HCEC 1CT (cell line): ENCODE data around the gene CARHSP1.
"Not testable (repeated sequence)": the region's sequence is repeated elsewhere in the genome, so short reads cannot be mapped to it uniquely, and the experiment has no call there.

ENCODE experiments used
- DNase-seq: peaks from one replicate; pipeline ENCODE4 v3.0.0-alpha.2; 2017

Gene CARHSP1

DNA sequence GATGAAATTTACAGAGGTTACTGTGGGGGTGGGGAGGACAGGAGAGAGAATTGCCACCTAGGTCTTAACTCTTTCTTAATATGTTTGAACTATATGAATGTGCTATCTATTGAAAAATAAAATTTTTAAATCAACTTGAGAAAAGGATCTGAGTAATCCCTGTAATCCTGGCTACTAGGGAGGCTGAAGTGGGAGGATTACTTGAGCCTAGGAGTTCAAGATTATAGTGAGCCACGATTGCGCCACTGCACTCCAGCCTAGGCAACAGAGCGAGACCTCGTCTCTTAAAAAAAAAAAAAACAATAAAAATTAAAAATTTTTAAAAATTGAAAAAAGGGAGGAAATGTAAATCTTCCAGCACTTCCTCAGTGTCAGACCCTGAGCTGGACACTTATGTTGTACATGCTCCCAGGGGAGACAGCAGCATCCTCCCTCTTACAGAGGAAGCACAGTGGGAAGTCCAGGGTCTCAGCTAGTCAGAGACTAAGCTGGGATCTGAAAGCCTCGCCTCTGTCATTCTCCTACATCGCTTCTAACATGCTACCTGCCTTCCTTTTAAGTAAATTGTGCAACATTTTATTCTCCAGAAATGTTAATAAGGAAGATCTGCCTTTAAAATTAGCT is 49.3 kb downstream of the CARHSP1 start:
- DNase-seq = no peak

DNA sequence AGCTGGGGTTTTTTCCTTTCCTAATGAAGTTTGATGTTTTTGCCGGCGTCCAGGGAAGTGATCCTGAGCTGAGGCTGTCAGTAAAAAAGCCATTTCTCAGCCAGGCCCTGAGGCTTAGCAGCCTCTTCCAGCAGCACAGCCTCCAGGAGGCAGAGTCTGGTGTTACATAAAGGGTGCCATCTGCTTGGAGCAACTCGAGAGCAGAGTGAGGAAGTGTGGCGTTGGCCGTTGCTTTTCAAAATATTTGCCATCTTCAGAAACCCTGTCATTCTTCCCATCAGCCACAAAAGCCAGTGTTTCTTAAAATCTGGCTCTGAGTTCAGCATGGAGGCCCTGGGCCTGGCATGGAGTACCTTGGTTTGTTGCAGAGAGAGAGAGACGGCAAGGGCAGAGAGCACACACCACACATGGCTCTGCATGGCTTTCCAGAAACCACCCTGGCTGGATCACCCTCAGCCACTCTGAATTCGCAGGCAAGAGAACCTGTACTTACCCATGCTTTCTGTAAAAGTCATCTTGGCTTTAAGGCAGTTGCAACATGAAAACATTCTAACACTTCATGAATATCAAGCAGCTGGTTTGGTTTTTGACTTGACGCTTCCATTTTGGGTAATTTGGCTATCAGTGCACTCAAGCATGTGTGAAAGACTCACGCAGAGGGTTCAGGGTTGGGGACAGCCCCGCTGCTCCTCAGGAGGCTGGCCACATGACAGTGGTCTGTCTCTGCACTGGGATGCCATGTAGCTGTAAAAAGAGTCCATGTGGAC is 50.1 kb downstream of the CARHSP1 start:
- DNase-seq = no peak

DNA sequence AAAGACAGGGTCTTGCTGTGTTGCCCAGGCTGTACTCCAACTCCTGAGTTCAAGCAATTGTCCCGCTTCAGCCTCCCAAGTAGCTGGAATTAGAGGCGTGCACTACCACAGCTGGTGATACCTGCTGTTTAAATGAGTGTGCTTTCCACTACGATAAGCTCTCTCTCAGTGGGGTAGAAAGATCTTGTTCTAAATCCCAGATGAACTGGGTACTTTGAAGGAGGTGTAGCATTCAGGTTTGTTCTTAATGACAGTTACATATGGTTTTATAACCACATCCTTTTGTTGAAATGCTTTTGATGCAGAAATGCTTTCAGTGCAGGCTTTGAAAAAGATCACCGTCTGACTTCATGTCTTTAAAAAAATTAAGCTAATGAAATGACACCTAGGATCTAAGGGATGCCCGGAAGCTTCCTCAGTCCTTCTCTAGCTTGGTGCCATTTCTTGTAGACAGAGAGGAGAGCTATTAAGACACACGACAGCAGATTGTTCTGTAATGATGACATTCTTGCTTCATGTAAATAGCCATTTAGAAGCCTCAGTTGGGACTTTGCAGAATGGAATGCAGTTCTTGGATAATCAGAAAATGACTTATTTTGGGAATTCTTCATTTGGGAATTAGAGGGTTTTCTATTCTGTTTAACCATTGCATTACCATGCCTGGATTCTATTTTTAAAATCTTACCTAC is 51.7 kb downstream of the CARHSP1 start:
- DNase-seq = no peak

DNA sequence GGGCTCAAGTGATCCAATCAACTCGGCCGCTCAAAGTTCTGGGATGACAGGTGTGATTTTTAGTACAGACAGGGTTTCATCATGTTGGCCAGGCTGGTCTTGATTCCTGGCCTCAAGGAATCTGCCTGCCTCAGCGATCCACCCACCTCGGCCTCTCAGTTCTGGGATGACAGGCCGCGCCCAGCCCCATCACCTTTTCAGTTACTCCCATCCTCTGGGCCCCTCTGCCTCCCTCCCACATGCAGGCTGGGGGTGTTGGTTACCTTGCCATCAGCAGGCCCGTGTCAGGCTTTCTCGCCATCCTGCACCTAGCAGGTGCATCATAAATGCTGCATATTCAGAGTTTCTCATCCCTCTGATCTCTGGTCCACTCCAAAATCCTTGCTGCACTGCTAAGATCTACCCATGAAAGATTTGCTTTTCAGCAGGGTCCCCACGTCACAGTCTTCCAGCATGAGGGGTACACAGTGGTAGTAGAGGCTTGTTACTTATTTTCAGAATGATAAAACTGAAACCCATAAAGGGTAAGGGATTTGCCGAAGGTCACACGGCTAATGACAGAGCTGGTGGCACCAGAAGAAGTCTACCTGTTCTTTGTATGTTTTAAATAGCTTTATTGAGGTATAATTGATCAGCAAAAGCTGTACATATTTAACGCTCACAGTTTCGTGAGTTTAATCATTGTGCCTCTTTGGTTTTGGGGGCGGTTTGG is 54.6 kb downstream of the CARHSP1 start:
- no peak for DNase-seq

DNA sequence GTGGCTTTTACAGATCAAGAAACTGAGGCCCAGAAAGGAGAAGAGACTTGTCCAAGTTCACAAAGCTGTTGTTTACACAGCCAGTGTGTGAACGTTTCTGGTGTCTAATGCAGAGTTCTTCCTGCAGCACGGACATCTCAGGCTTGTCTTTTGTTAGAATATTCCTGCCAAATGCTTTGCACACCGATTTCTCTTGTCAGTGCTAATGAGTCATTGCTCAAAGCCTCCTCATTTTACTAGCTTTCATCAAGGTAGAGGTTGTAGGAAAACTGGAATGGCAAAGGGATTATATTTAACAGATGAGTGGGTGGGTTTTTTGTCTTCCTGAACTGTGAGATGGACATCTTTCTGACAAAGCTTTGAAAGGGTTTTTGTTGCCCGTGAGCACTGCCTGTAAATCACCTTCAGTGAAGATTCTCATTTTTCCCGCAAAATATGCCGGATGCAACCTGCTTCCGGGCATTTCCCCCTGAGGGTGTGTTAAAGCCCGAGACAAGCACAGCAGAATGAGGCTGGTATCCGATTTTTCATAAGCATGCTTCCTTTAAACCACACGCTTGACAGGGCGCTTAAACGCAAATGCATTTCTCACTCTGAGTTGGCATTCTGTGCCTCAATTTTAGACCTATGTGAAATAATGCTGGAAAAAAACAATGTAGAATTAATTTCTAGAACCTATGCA is 56.5 kb downstream of the CARHSP1 start:
- no peak for DNase-seq

DNA sequence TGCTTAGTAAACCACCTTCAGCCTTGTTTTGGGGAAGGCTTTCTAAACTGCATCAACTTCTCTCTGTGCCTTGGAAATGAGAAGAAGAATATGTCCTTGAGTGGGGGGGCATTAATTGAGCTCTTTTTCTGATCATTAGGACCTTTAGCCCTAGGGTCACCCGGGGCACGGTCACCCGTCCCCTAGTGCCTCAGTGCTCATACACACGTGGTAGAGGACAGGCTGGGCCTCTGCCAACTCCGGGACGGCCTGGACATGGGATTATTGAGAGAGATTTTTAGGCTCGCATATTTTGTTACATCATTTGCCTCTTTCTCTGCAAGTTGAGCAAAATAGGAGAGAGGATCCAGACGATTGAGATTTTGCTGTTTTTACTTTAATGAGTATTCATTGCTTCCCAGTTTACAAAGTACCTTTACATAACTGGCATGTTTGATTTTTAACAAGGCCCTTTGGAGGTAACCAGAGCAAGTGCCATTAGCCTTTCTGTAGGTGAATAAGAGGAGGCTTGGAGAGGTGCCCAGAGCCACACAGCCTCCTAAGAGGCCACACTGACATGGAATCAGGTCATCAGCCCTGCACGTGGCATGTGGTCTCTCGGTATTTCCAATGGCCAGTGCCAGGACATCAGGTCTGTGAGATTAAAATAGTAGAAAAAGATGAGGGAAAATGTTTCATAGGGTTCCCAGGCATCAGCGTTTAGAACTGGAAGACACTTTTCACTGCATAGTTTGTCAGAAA is 60.0 kb downstream of the CARHSP1 start:
- no peak for DNase-seq

DNA sequence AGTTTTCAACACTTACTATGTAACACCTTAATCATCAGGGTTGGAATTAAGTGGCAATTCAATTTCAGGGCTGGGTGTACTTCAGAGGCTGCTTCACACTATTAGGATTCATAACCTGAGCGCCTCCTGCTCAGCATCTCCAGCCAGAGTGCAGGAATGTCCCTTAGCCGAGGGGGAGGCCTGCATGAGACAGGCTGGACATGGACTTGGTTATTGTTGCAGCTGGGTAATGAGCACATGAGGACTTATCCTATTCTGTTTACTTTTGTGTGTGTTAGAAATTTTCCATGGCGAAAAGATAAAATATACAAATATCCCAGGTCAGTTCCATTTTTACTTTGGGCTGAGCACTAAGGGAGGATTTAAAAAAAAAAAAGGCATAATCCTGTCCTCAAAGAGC is 60.8 kb downstream of the CARHSP1 start:
- no peak for DNase-seq

DNA sequence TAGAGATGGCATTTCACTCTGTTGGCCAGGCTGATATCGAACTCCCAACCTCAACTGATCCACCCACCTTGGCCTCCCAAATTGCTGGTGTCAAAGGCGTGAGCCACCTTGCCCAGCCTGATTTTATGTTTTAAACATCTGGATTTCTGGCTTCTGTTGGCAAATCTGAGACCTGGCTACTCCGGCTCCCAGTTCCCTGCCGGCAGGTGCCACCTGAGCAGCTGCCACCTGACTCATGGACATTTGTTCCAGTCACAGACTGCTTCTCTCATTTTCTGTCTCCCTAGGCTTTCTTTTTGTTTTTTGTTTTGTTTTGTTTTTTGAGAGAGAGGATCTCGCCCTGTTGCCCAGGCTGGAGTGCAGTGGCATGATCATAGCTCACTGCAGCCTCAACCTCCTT is 61.6 kb downstream of the CARHSP1 start:
- DNase-seq = no peak

DNA sequence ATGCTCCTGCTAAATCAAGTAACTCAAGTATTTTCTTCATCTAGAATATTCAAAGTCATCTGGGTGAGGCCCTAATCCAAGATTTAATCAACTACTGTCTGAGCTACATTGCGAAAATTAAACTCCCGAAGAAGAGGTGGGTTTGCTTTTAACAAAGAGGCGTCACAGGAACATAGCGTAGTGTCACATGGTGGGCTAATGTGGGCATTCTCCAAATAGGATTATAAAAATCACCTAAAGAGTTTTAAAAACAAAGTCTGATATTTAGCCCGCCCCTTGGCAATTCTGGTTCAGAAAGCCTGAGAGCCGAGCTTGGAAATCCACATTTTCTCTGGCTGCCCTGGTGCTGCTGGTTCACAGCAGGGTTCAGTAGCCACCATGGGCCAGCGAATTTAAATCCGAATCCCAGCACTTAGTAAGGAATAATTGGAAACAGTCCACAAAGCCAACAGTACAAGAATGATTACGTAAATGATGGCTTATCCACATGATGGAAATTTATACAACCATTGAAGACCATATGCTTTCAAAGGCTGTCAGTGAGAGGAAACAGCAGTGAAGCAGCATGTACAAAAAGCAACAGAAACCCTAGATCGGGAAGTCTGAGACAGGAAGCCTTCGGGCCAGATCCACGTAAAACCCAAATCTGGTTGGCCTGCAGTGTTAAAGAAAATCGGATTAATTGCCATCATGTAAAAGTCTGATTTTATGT is 62.4 kb downstream of the CARHSP1 start:
- DNase-seq = no peak

DNA sequence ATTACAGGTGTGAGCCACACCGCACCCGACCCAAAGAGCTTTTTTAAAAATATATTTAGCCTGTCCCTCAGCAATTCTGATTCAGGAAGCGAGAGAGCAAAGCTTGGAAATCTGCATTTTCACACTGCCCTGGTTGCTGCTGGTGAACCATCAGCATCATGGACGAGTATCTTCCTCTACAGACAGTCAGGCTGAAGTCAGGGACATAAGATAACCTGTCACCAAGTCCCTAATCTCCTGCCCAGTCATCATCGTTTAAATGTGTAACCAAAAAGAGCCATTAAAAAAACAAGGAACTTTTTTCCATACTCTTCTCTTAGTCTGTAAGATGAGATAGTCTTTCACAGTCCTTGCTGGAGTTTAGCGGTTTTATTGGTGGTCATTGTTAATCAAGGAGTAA is 64.5 kb downstream of the CARHSP1 start:
- no peak for DNase-seq

DNA sequence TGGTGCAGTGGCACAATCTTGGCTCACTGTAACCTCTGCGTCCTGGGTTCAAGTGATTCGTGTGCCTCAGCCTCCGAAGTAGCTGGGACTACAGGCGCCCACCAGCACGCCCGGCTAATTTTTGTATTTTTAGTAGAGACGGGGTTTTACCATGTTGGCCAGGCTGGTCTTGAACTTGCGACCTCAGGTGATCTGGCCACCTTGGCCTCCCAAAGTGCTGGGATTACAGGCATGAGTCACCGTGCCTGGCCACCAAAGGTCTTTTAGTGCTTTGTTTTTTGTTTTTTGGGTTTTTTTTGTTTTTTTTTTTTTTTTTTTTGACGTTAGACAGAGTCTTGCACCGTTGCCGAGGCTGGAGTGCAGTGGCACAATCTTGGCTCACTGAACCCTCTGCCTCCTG is 65.1 kb downstream of the CARHSP1 start:
- DNase-seq = not testable (repeated sequence)
